Gastroesophageal sphincter (tissue), 3 donors: ENCODE measurements around the gene SLC7A10.

Experiments
- EP300 ChIP-seq: sonication (generic); formaldehyde crosslinking; IDR thresholded peaks from one replicate; pipeline ENCODE4 v1.6.1; 2017; ENCODE audit warnings: antibody characterized with exemption, mild to moderate bottlenecking
- POLR2A ChIP-seq, 2 donors: fragments of 450-650 bp; IDR thresholded peaks; one replicate each; pipeline ENCODE4 v1.6.1; 2017; ENCODE audit warnings: antibody characterized with exemption in 2 of 2, mild to moderate bottlenecking in 2 of 2, moderate library complexity in 1 of 2
- POLR2AphosphoS5 ChIP-seq: sonication (generic); formaldehyde crosslinking; IDR thresholded peaks from one replicate; pipeline ENCODE4 v1.6.1; 2017; ENCODE audit warnings: antibody characterized with exemption
- TF ChIP-seq, protein P1 (sequence below), 4 experiments: fragments of 200-600 bp in 2 of 4; fragments of 450-650 bp in 2 of 4; sonication (generic) in 1 of 4; IDR thresholded peaks; one replicate each; pipeline ENCODE4 v1.5.1; 2017 to 2019; ENCODE audit warnings: antibody characterized with exemption in 4 of 4, mild to moderate bottlenecking in 2 of 4, moderate library complexity in 2 of 4

DNA sequence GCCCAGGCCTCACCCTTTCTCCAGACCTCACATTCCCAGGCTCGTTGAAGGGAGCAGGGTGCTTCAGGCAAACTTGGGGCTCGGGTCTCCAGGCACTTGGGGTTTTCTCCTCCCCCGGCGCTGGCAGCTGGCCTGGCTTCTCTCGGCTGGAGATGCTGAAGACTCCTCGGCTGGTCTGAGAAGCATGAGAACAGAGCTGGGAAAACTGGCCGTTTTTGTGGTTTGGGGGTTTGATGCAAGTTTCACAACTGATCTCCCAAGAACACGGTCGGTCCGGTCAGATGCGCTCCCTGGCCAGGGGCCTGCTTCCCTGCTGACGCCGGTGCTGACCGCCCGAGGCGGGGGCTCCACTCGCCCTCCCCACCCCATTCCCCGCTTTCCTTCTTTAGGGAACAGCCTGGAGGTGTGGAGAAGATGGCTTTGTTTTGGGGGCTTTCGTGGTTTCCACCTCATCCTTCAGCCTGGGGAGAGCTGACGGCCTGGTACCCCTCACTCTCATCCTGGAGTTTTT lies 41.4 kb upstream of the SLC7A10 start:
- TF ChIP-seq POLR2A (IDR thresholded peaks at IDR 0.05) (no peak), POLR2AphosphoS5 (no peak), EP300 (no peak)
- TF ChIP-seq, protein P1, sequence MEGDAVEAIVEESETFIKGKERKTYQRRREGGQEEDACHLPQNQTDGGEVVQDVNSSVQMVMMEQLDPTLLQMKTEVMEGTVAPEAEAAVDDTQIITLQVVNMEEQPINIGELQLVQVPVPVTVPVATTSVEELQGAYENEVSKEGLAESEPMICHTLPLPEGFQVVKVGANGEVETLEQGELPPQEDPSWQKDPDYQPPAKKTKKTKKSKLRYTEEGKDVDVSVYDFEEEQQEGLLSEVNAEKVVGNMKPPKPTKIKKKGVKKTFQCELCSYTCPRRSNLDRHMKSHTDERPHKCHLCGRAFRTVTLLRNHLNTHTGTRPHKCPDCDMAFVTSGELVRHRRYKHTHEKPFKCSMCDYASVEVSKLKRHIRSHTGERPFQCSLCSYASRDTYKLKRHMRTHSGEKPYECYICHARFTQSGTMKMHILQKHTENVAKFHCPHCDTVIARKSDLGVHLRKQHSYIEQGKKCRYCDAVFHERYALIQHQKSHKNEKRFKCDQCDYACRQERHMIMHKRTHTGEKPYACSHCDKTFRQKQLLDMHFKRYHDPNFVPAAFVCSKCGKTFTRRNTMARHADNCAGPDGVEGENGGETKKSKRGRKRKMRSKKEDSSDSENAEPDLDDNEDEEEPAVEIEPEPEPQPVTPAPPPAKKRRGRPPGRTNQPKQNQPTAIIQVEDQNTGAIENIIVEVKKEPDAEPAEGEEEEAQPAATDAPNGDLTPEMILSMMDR (IDR thresholded peaks at IDR 0.05) = no peak
